ENCODE data around the gene RASD2. TPM values are rescaled to one million over a fixed set of nuclear protein-coding genes. Genes with fewer than 3 reads are reported as not detected.

The RASD2 gene
- total and polyA plus RNA-seq, 4 donors, result 0.14 to 1.1 (median 0.44) TPM

DNA sequence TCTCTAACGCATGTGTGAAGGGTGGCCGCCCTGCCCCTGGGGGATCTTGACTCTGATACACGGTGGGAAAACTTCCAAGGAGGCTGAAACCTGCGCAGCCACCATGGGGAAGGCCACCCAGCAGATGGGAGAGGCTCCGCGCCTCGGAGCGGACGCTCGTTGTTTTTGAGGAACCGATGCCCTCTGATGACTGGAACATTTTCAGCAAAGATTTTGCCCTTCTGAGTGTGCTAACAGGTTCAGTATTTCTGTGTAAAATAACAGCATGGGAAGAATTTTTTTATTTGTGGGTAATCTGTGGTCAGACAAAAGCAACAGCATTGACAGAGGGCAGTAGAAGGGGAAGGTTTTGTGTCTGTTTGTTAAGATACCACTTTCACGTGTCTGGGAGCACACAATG, 59.8 kb downstream of the RASD2 start:
- DNase-seq (no peak), ATAC-seq (ENCODE audit: insufficient read depth, low FRiP score) (no peak)
- Histone ChIP-seq H3K4me1 (ENCODE audit: control insufficient read depth in 5 of 5, insufficient read depth in 5 of 5, low read length in 5 of 5) (peaks cover 0 to 7% (median 0%) of the 10 kb centered on the region in 5 donors), H3K27me3 (ENCODE audit: control insufficient read depth in 3 of 3, insufficient read depth in 3 of 3, low read length in 2 of 3) (no peaks in the 10 kb centered on the region), H3K27ac (ENCODE audit: low read depth in 1 of 2, low read length in 1 of 2) (no peak overlapping the region), H3K9ac (ENCODE audit: insufficient read depth in 1 of 2, low read length in 2 of 2) (no peak overlapping the region), H3K4me3 (no peak overlapping the region), H3K9me3 (ENCODE audit: control insufficient read depth in 4 of 4, insufficient read depth in 3 of 4, low read length in 3 of 4) (no peaks in the 10 kb centered on the region), H3K36me3 (ENCODE audit: control insufficient read depth in 4 of 4, insufficient read depth in 4 of 4, low read length in 4 of 4) (no peaks in the 10 kb centered on the region)
- TF ChIP-seq, protein P1, sequence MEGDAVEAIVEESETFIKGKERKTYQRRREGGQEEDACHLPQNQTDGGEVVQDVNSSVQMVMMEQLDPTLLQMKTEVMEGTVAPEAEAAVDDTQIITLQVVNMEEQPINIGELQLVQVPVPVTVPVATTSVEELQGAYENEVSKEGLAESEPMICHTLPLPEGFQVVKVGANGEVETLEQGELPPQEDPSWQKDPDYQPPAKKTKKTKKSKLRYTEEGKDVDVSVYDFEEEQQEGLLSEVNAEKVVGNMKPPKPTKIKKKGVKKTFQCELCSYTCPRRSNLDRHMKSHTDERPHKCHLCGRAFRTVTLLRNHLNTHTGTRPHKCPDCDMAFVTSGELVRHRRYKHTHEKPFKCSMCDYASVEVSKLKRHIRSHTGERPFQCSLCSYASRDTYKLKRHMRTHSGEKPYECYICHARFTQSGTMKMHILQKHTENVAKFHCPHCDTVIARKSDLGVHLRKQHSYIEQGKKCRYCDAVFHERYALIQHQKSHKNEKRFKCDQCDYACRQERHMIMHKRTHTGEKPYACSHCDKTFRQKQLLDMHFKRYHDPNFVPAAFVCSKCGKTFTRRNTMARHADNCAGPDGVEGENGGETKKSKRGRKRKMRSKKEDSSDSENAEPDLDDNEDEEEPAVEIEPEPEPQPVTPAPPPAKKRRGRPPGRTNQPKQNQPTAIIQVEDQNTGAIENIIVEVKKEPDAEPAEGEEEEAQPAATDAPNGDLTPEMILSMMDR (IDR thresholded peaks at IDR 0.05; ENCODE audit: control extremely low read depth, extremely low read depth), result no peak
- 58 to 69% methylated on average over 12 of the region's 12 CpGs for WGBS, 2 donors

DNA sequence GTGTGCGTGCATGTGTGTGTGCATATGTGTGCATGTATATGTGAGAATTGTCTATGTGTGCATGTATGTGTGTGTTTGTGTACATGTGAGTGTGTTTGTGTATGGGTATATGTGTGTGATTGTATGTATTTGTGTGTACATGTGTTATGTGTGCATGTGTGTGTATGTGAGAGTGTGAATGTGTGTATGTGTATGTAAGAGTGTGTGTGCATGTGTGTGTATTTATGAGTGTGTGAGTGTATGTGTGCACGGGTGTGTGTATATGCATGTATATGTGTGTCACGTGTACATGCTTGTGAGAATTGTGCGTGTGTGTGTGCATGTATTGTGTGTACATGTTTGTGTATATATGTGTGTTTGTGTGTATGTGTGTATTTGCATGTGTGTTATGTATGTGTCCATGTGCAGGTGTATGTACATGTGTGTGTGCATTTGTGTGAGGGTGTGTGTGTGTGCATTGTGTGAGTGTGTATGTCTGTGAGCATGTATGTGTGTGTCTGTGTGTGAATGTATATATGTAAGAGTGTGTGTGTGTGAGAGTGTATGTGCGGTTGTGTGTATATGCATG, 60.5 kb downstream of the RASD2 start:
- WGBS, 2 donors, result 96 to 98% methylated on average over 5 of the region's 5 CpGs
- no peak for DNase-seq
- TF ChIP-seq, protein P1 (IDR thresholded peaks at IDR 0.05; ENCODE audit: control extremely low read depth, extremely low read depth), result no peak

DNA sequence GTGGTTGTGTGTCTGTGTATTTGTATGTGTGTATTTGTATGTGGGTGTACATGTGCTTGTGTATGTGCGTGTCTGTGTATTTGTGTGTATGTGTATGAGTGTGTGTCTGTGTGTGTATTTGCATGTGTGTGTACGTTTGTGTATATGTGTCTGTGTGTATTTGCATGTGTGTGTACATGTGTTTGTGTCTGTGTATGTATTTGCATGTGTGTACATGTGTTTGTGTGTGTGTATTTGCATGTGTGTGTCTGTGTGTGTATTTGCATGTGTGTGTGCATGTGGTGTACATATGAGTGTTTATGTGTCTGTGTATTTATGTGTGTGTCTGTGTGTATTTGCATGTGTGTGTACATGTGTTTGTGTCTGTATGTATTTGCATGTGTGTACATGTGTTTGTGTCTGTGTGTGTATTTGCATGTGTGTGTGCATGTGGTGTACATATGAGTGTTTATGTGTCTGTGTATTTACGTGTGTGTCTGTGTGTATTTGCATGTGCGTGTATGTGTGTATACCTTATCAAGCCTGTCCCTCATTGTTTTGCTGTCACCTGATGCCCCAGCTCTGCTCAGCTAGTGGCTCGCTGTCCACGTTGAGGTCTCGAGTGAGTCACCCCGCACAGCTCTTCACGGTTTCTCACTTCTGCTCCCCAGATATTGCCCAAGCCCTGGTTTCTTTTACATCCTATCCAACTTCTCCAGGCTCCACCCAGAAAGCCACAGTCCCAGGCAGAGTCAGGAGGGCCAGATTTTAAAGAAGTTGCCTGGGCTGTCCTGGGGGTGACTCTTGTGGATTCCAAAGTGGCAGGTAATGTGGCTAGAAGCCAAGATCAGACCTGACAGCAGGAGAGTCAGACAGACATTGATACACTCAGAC, 61.3 kb downstream of the RASD2 start:
- WGBS, 2 donors, result 44 to 53% methylated on average over 9 of the region's 9 CpGs
- ATAC-seq (ENCODE audit: insufficient read depth, low FRiP score) (peak; percentile 20), DNase-seq (no peak)
- no peaks in the 10 kb centered on the region for H3K27me3 ChIP-seq (ENCODE audit: control insufficient read depth in 3 of 3, insufficient read depth in 3 of 3, low read length in 2 of 3)
- H3K27ac ChIP-seq (ENCODE audit: low read depth in 1 of 2, low read length in 1 of 2), result peak overlapping the region in 1 of 2 donors; percentile 80
- no peak overlapping the region for H3K9ac ChIP-seq (ENCODE audit: insufficient read depth in 1 of 2, low read length in 2 of 2)
- TF ChIP-seq, protein P1 (IDR thresholded peaks at IDR 0.05; ENCODE audit: control extremely low read depth, extremely low read depth), result no peak
- H3K36me3 ChIP-seq (ENCODE audit: control insufficient read depth in 4 of 4, insufficient read depth in 4 of 4, low read length in 4 of 4), result no peaks in the 10 kb centered on the region
- H3K4me3 ChIP-seq, result no peak overlapping the region
- H3K4me1 ChIP-seq (ENCODE audit: control insufficient read depth in 5 of 5, insufficient read depth in 5 of 5, low read length in 5 of 5), result peaks cover 0 to 7% (median 6%) of the 10 kb centered on the region in 5 donors
- no peaks in the 10 kb centered on the region for H3K9me3 ChIP-seq (ENCODE audit: control insufficient read depth in 4 of 4, insufficient read depth in 3 of 4, low read length in 3 of 4)

More for the DNA sequence above, 60.5 kb downstream of the RASD2 start:
- no peak overlapping the region for H3K9ac ChIP-seq (ENCODE audit: insufficient read depth in 1 of 2, low read length in 2 of 2)
- H3K4me3 ChIP-seq, result no peak overlapping the region
- H3K9me3 ChIP-seq (ENCODE audit: control insufficient read depth in 4 of 4, insufficient read depth in 3 of 4, low read length in 3 of 4), result no peaks in the 10 kb centered on the region
- no peak for ATAC-seq (ENCODE audit: insufficient read depth, low FRiP score)
- peaks cover 0 to 7% (median 0%) of the 10 kb centered on the region in 5 donors for H3K4me1 ChIP-seq (ENCODE audit: control insufficient read depth in 5 of 5, insufficient read depth in 5 of 5, low read length in 5 of 5)
- H3K27me3 ChIP-seq (ENCODE audit: control insufficient read depth in 3 of 3, insufficient read depth in 3 of 3, low read length in 2 of 3), result no peaks in the 10 kb centered on the region
- H3K27ac ChIP-seq (ENCODE audit: low read depth in 1 of 2, low read length in 1 of 2), result no peak overlapping the region
- no peaks in the 10 kb centered on the region for H3K36me3 ChIP-seq (ENCODE audit: control insufficient read depth in 4 of 4, insufficient read depth in 4 of 4, low read length in 4 of 4)

Other genes with a start within 250 kb of the RASD2 start
- 10 to 100 TPM; 53.4 to 80.8 TPM for gene TOM1, start 240.9 kb upstream of the RASD2 start, total RNA-seq
- 100 to 1,000 TPM in 1 of 2 donors, 10 to 100 TPM in 1; 64.4 to 131 TPM for gene TOM1, start 240.9 kb upstream of the RASD2 start, polyA plus RNA-seq
- 100 to 1,000 TPM in 1 of 2 donors, 10 to 100 TPM in 1; 59.9 to 151 TPM for gene HMOX1, start 159.7 kb upstream of the RASD2 start, total RNA-seq
- gene HMOX1, start 159.7 kb upstream of the RASD2 start, polyA plus RNA-seq, result 100 to 1,000 TPM; 120 to 930 TPM
- 10 to 100 TPM; 31.1 to 43.1 TPM for gene MCM5, start 140.7 kb upstream of the RASD2 start, total RNA-seq
- gene MCM5, start 140.7 kb upstream of the RASD2 start, polyA plus RNA-seq, result 10 to 100 TPM; 17.6 to 20.7 TPM
- 1 to 10 TPM; 1.5 to 2.0 TPM for gene MB, start 76.5 kb downstream of the RASD2 start, total RNA-seq
- 1 to 10 TPM; 1.3 to 3.1 TPM for gene MB, start 76.5 kb downstream of the RASD2 start, polyA plus RNA-seq
- gene APOL6, start 107.6 kb downstream of the RASD2 start, total RNA-seq, result 10 to 100 TPM; 31.1 to 34.1 TPM
- 10 to 100 TPM in 1 of 2 donors, 1 to 10 TPM in 1; 9.6 to 13.6 TPM for gene APOL6, start 107.6 kb downstream of the RASD2 start, polyA plus RNA-seq
- not detected for gene APOL5, start 177.0 kb downstream of the RASD2 start, total RNA-seq
- not detected for gene APOL5, start 177.0 kb downstream of the RASD2 start, polyA plus RNA-seq